Vagina (tissue), 2 donors: ENCODE results near the gene TGFB1.

ENCODE experiments used
- CTCF ChIP-seq, 3 experiments: fragments of 450-650 bp in 2 of 3; fragments of 200-600 bp in 1 of 3; sonication (generic) in 1 of 3; IDR thresholded peaks; one replicate each; pipeline ENCODE4 v1.5.1; 2017 to 2019; ENCODE audit warnings: antibody characterized with exemption in 3 of 3, mild to moderate bottlenecking in 2 of 3, moderate library complexity in 2 of 3
- POLR2A ChIP-seq, 2 donors: fragments of 450-650 bp; IDR thresholded peaks; one replicate each; pipeline ENCODE4 v1.6.1; 2017; ENCODE audit warnings: antibody characterized with exemption in 2 of 2, mild to moderate bottlenecking in 2 of 2, moderate library complexity in 2 of 2

GRCh38 chr19:41367848-41368301 is 14.2 kb upstream of the TGFB1 start:
- no peak for TF ChIP-seq CTCF (IDR thresholded peaks at IDR 0.05)
- no peak for TF ChIP-seq POLR2A (IDR thresholded peaks at IDR 0.05)
